ENCODE results near the gene CHID1. TPM values are rescaled to one million over a fixed set of nuclear protein-coding genes. Genes with fewer than 3 reads are reported as not detected.

CHID1 gene
- total RNA-seq, 1 donor, result 35.1 TPM

- H3K4me3 ChIP-seq (ENCODE audit: low read depth, low read length), result peak overlapping the region; percentile 82
- DNase-seq (ENCODE audit: low read depth), result peak; percentile 49
- TF ChIP-seq, protein P1, sequence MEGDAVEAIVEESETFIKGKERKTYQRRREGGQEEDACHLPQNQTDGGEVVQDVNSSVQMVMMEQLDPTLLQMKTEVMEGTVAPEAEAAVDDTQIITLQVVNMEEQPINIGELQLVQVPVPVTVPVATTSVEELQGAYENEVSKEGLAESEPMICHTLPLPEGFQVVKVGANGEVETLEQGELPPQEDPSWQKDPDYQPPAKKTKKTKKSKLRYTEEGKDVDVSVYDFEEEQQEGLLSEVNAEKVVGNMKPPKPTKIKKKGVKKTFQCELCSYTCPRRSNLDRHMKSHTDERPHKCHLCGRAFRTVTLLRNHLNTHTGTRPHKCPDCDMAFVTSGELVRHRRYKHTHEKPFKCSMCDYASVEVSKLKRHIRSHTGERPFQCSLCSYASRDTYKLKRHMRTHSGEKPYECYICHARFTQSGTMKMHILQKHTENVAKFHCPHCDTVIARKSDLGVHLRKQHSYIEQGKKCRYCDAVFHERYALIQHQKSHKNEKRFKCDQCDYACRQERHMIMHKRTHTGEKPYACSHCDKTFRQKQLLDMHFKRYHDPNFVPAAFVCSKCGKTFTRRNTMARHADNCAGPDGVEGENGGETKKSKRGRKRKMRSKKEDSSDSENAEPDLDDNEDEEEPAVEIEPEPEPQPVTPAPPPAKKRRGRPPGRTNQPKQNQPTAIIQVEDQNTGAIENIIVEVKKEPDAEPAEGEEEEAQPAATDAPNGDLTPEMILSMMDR (IDR thresholded peaks at IDR 0.05; ENCODE audit: insufficient read depth, low read length), result no peak
Observed at GRCh38 chr11:911031-911889, 650 bp upstream of the CHID1 start.

GRCh38 chr11:910044-910588 is 494 bp downstream of the CHID1 start:
- H3K4me3 ChIP-seq (ENCODE audit: low read depth, low read length), result peak overlapping the region; percentile 82
- TF ChIP-seq, protein P1 (IDR thresholded peaks at IDR 0.05; ENCODE audit: insufficient read depth, low read length), result no peak
- no peak for DNase-seq (ENCODE audit: low read depth)

DNA sequence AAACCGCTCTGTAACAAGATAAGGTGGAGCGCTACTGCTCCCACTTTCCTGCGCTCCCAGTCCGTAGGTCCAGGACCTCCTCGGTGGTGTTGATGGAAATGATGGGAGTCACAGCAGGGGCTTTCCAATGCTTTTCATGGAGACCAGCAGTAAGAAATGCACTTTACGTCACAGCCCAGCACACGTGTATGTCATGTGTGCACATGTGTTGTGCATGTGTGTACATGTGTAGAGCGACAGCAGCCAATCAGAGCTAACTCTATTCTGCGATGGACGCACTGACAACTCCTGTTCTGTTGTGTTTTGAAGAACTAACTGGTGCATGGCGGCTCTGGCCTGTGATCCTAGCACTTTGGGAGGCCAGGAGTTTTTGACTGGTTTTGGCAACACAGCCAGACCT is 1.2 kb downstream of the CHID1 start:
- peak overlapping the region; percentile 82 for H3K4me3 ChIP-seq (ENCODE audit: low read depth, low read length)
- TF ChIP-seq, protein P1 (IDR thresholded peaks at IDR 0.05; ENCODE audit: insufficient read depth, low read length), result no peak
- DNase-seq (ENCODE audit: low read depth), result no peak

- TF ChIP-seq, protein P1 (IDR thresholded peaks at IDR 0.05; ENCODE audit: insufficient read depth, low read length), result no peak
- no peak overlapping the region for H3K4me3 ChIP-seq (ENCODE audit: low read depth, low read length)
- DNase-seq (ENCODE audit: low read depth), result no peak
Observed at GRCh38 chr11:908273-908672, 2.3 kb downstream of the CHID1 start.

GRCh38 chr11:907668-908067 is 2.9 kb downstream of the CHID1 start:
- DNase-seq (ENCODE audit: low read depth), result no peak
- H3K4me3 ChIP-seq (ENCODE audit: low read depth, low read length), result no peak overlapping the region
- TF ChIP-seq, protein P1 (IDR thresholded peaks at IDR 0.05; ENCODE audit: insufficient read depth, low read length), result no peak

- no peak for DNase-seq (ENCODE audit: low read depth)
- TF ChIP-seq, protein P1 (IDR thresholded peaks at IDR 0.05; ENCODE audit: insufficient read depth, low read length), result no peak
- H3K4me3 ChIP-seq (ENCODE audit: low read depth, low read length), result no peak overlapping the region
Observed at GRCh38 chr11:905952-906351, 4.7 kb downstream of the CHID1 start.
